K562 (cell line): ENCODE results near the gene C22orf39. TPM values are rescaled to one million over a fixed set of nuclear protein-coding genes. Genes with fewer than 3 reads are reported as not detected.

Source experiments
- ARHGAP35 ChIP-seq: fragments of 450-650 bp; IDR thresholded peaks from 2 replicates; pipeline ENCODE4 v1.6.1; 2018; ENCODE audit not compliant: partially characterized antibody
- EP400 ChIP-seq: fragments of 450-650 bp; IDR thresholded peaks from 2 replicates; pipeline ENCODE4 v1.6.1; 2017; ENCODE audit warnings: antibody characterized with exemption, mild to moderate bottlenecking, moderate library complexity
- PHB ChIP-seq: fragments of 250-450 bp; sonication (Bioruptor Pico); IDR thresholded peaks from 2 replicates; pipeline ENCODE4 v1.5.0; 2021
- TEAD2 ChIP-seq: fragments of 450-650 bp; IDR thresholded peaks from 2 replicates; pipeline ENCODE4 v1.6.1; 2016; ENCODE audit warnings: missing genetic modification characterization, control low read depth, missing compliant biosample characterization
- polyA plus RNA-seq, 8 experiments: library from polyadenylated mRNA; depleted of rRNA in 4 of 8; stranded (reverse) in 5 of 8; unstranded in 3 of 8; fragments of >200 nt; fragmentation: Nextera tagmentation in 2 of 8; fragmentation: Illumina TruSeq in 1 of 8; extraction: Ambion mirVana in 2 of 8; extraction: Trizol in 1 of 8; gene quantifications; 2 replicates each; pipeline versions ENCODE4 v1.2.1 to v1.2.3, GENCODE V29; 2011 to 2014; ENCODE audit warnings: inconsistent platforms in 1 of 8, missing spikeins in 1 of 8
- total RNA-seq, 7 experiments: library from RNA; depleted of rRNA in 6 of 7; stranded (reverse); fragments of >200 nt in 6 of 7; fragmentation: Illumina TruSeq in 2 of 7; extraction: Trizol in 2 of 7; gene quantifications; 2 replicates each; pipeline versions ENCODE4 v1.2.1 to v1.2.3, GENCODE V29; 2011 to 2021; ENCODE audit warnings: low replicate concordance in 1 of 7
- TF ChIP-seq, protein P1 (sequence below): fragments of 450-650 bp; IDR thresholded peaks from 2 replicates; pipeline ENCODE4 v1.6.1; 2014; ENCODE audit warnings: low read depth, mild to moderate bottlenecking, moderate library complexity, borderline replicate concordance
- TF ChIP-seq, protein P2 (sequence below): sonication (generic); formaldehyde crosslinking; IDR thresholded peaks from 2 replicates; pipeline ENCODE4 v1.5.0; 2020; ENCODE audit warnings: missing genetic modification reagents
- TF ChIP-seq, protein P3 (sequence below): sonication (generic); formaldehyde crosslinking; IDR thresholded peaks from 2 replicates; pipeline ENCODE4 v1.9.0; 2022; ENCODE audit warnings: mild to moderate bottlenecking, missing genetic modification reagents

Gene C22orf39
- total and polyA plus RNA-seq, 9 of the 15 experiments (the other 6 are each of a cell fraction or from before 2014, with no cell fraction given): 20.4 to 139 (median 66.8) TPM

DNA sequence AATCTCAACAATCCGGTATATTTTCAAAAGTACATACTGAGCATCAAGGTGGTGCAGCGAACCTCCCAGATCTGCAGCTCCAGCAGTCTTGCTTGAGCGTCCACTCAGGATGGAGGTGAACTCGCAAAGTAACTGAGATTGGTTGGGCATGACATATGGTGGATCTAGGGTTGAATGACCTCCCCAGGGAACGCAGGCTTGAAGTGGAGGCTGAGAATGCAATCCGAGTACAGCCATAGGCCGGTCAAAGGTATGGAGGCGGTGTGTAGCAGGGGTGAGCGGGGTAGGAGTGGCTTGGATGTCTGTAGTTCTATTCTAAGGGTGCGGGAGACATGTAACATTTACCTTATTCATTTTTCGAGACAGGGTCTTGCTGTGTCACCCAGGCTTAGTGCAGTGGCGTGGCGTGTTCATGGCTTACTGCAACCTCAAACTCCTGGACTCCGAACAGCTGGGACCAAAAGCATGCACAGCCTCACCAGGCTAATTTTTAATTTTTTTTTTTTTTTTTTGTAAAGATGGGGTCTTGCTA, 631 bp upstream of the C22orf39 start (continued):
- TF ChIP-seq, protein P1, sequence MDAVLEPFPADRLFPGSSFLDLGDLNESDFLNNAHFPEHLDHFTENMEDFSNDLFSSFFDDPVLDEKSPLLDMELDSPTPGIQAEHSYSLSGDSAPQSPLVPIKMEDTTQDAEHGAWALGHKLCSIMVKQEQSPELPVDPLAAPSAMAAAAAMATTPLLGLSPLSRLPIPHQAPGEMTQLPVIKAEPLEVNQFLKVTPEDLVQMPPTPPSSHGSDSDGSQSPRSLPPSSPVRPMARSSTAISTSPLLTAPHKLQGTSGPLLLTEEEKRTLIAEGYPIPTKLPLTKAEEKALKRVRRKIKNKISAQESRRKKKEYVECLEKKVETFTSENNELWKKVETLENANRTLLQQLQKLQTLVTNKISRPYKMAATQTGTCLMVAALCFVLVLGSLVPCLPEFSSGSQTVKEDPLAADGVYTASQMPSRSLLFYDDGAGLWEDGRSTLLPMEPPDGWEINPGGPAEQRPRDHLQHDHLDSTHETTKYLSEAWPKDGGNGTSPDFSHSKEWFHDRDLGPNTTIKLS: no peak
- TF ChIP-seq ARHGAP35: no peak
- TF ChIP-seq PHB (CRISPR knock-in tag): no peak
- no peak for TF ChIP-seq EP400
- TF ChIP-seq, protein P2, sequence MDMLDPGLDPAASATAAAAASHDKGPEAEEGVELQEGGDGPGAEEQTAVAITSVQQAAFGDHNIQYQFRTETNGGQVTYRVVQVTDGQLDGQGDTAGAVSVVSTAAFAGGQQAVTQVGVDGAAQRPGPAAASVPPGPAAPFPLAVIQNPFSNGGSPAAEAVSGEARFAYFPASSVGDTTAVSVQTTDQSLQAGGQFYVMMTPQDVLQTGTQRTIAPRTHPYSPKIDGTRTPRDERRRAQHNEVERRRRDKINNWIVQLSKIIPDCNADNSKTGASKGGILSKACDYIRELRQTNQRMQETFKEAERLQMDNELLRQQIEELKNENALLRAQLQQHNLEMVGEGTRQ (CRISPR knock-in tag): no peak
- TF ChIP-seq TEAD2 (tag): no peak
- TF ChIP-seq, protein P3, sequence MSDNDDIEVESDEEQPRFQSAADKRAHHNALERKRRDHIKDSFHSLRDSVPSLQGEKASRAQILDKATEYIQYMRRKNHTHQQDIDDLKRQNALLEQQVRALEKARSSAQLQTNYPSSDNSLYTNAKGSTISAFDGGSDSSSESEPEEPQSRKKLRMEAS: no peak
- TF ChIP-seq, all 486 proteins: peak for 77
